ENCODE measurements around the gene MYBPC1.

DNA sequence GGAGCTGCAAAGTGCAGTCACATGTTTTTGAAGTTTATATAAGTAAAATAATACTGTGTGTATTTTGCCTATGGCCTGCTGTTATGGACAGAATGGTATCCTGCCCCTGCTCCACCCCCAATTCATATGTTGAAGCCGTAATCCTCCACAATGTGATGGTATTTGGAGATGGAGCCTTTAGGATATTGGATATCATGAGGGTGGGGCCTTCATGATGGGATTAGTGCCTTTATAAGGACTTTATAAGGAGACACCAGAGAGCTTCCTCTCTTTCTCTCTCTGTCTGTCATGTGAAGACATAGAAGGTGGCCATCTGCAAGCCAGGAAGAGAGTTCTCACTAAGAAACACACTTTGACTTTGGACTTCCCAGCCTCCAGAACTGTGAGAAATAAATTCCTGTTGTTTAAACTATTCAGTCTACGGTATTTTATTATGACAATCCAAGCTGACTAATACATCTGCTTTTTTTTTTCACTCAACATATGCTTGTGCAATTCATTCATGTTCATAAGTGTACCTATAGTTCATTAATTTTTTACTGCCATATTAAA, 99.6 kb downstream of the MYBPC1 start:
- TF ChIP-seq, protein P1, sequence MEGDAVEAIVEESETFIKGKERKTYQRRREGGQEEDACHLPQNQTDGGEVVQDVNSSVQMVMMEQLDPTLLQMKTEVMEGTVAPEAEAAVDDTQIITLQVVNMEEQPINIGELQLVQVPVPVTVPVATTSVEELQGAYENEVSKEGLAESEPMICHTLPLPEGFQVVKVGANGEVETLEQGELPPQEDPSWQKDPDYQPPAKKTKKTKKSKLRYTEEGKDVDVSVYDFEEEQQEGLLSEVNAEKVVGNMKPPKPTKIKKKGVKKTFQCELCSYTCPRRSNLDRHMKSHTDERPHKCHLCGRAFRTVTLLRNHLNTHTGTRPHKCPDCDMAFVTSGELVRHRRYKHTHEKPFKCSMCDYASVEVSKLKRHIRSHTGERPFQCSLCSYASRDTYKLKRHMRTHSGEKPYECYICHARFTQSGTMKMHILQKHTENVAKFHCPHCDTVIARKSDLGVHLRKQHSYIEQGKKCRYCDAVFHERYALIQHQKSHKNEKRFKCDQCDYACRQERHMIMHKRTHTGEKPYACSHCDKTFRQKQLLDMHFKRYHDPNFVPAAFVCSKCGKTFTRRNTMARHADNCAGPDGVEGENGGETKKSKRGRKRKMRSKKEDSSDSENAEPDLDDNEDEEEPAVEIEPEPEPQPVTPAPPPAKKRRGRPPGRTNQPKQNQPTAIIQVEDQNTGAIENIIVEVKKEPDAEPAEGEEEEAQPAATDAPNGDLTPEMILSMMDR (IDR thresholded peaks at IDR 0.05): no peak
- no peak for TF ChIP-seq TAF1 (IDR thresholded peaks at IDR 0.05; ENCODE audit: borderline replicate concordance, low read depth, low read length)
- TF ChIP-seq, protein P2, sequence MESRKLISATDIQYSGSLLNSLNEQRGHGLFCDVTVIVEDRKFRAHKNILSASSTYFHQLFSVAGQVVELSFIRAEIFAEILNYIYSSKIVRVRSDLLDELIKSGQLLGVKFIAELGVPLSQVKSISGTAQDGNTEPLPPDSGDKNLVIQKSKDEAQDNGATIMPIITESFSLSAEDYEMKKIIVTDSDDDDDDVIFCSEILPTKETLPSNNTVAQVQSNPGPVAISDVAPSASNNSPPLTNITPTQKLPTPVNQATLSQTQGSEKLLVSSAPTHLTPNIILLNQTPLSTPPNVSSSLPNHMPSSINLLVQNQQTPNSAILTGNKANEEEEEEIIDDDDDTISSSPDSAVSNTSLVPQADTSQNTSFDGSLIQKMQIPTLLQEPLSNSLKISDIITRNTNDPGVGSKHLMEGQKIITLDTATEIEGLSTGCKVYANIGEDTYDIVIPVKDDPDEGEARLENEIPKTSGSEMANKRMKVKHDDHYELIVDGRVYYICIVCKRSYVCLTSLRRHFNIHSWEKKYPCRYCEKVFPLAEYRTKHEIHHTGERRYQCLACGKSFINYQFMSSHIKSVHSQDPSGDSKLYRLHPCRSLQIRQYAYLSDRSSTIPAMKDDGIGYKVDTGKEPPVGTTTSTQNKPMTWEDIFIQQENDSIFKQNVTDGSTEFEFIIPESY (IDR thresholded peaks at IDR 0.05; ENCODE audit: borderline replicate concordance, low read depth): no peak
- no peak for TF ChIP-seq POLR2AphosphoS5 (IDR thresholded peaks at IDR 0.05; ENCODE audit: low read depth, low read length)

All from SK-N-SH (cell line).